ENCODE results near the gene EFNA5.

The EFNA5 gene

GRCh38 chr5:107670932-107671741 lies at the start of gene EFNA5:
Gene EFNA5, minus strand, starts transcription at chr5:107670937.
- peak; percentile 24 to 38 for DNase-seq
- TF ChIP-seq GATA1 (IDR thresholded peaks at IDR 0.05; ENCODE audit: low read depth, low read length) (no peak), POLR2A (IDR thresholded peaks at IDR 0.05; ENCODE audit: low read length) (no peak)

- no peak for TF ChIP-seq GATA1 (IDR thresholded peaks at IDR 0.05; ENCODE audit: low read depth, low read length)
- TF ChIP-seq POLR2A (IDR thresholded peaks at IDR 0.05; ENCODE audit: low read length) = no peak
- DNase-seq = no peak
Observed at GRCh38 chr5:107719034-107719606, 48.4 kb upstream of the EFNA5 start.

GRCh38 chr5:107717816-107718215 lies 47.1 kb upstream of the EFNA5 start:
- TF ChIP-seq POLR2A (IDR thresholded peaks at IDR 0.05; ENCODE audit: low read length) = no peak
- TF ChIP-seq GATA1 (IDR thresholded peaks at IDR 0.05; ENCODE audit: low read depth, low read length) = no peak
- no peak for DNase-seq

GRCh38 chr5:107713228-107713627 lies 42.5 kb upstream of the EFNA5 start:
- DNase-seq = no peak
- TF ChIP-seq GATA1 (IDR thresholded peaks at IDR 0.05; ENCODE audit: low read depth, low read length) = no peak
- TF ChIP-seq POLR2A (IDR thresholded peaks at IDR 0.05; ENCODE audit: low read length) = no peak

GRCh38 chr5:107712359-107712870 lies 41.7 kb upstream of the EFNA5 start:
- DNase-seq = no peak
- no peak for TF ChIP-seq POLR2A (IDR thresholded peaks at IDR 0.05; ENCODE audit: low read length)
- TF ChIP-seq GATA1 (IDR thresholded peaks at IDR 0.05; ENCODE audit: low read depth, low read length) = no peak

- DNase-seq = no peak
- no peak for TF ChIP-seq GATA1 (IDR thresholded peaks at IDR 0.05; ENCODE audit: low read depth, low read length)
Observed at GRCh38 chr5:107705402-107706014, 34.8 kb upstream of the EFNA5 start.

GRCh38 chr5:107704681-107705401 lies 34.1 kb upstream of the EFNA5 start:
- no peak for DNase-seq

GRCh38 chr5:107700481-107700880 lies 29.7 kb upstream of the EFNA5 start:
- DNase-seq = no peak
- TF ChIP-seq POLR2A (IDR thresholded peaks at IDR 0.05; ENCODE audit: low read length) (no peak), GATA1 (IDR thresholded peaks at IDR 0.05; ENCODE audit: low read depth, low read length) (no peak)

More at GRCh38 chr5:107704681-107705401, 34.1 kb upstream of the EFNA5 start:
- no peak for TF ChIP-seq POLR2A (IDR thresholded peaks at IDR 0.05; ENCODE audit: low read length)
- no peak for TF ChIP-seq GATA1 (IDR thresholded peaks at IDR 0.05; ENCODE audit: low read depth, low read length)

- DNase-seq = no peak
- TF ChIP-seq POLR2A (IDR thresholded peaks at IDR 0.05; ENCODE audit: low read length) = no peak
- TF ChIP-seq GATA1 (IDR thresholded peaks at IDR 0.05; ENCODE audit: low read depth, low read length) = no peak
Observed at GRCh38 chr5:107699425-107699824, 28.7 kb upstream of the EFNA5 start.

- DNase-seq = no peak
- TF ChIP-seq GATA1 (IDR thresholded peaks at IDR 0.05; ENCODE audit: low read depth, low read length) (no peak), POLR2A (IDR thresholded peaks at IDR 0.05; ENCODE audit: low read length) (no peak)
Observed at GRCh38 chr5:107698286-107698685, 27.5 kb upstream of the EFNA5 start.

- no peak for DNase-seq
- TF ChIP-seq GATA1 (IDR thresholded peaks at IDR 0.05; ENCODE audit: low read depth, low read length) (no peak), POLR2A (IDR thresholded peaks at IDR 0.05; ENCODE audit: low read length) (no peak)
Observed at GRCh38 chr5:107696498-107696897, 25.8 kb upstream of the EFNA5 start.

GRCh38 chr5:107696080-107696479 lies 25.3 kb upstream of the EFNA5 start:
- TF ChIP-seq POLR2A (IDR thresholded peaks at IDR 0.05; ENCODE audit: low read length) (no peak), GATA1 (IDR thresholded peaks at IDR 0.05; ENCODE audit: low read depth, low read length) (no peak)
- DNase-seq = no peak

GRCh38 chr5:107687937-107688336 lies 17.2 kb upstream of the EFNA5 start:
- TF ChIP-seq POLR2A (IDR thresholded peaks at IDR 0.05; ENCODE audit: low read length) (no peak), GATA1 (IDR thresholded peaks at IDR 0.05; ENCODE audit: low read depth, low read length) (no peak)
- no peak for DNase-seq

GRCh38 chr5:107687404-107687803 lies 16.7 kb upstream of the EFNA5 start:
- no peak for TF ChIP-seq GATA1 (IDR thresholded peaks at IDR 0.05; ENCODE audit: low read depth, low read length)
- no peak for TF ChIP-seq POLR2A (IDR thresholded peaks at IDR 0.05; ENCODE audit: low read length)
- DNase-seq = no peak

Measured in erythroblast (primary cell).